CD1c-positive myeloid dendritic cell (primary cell): ENCODE measurements around the gene MCTS1.
A peak's percentile ranks its signal among the peaks of the same experiment; 100 is the strongest.
"Not testable (repeated sequence)": the region's sequence is repeated elsewhere in the genome, so short reads cannot be mapped to it uniquely, and the experiment has no call there.

Experiments used
- DNase-seq: peaks from one replicate; pipeline ENCODE4 v3.0.0-alpha.2; 2016; ENCODE audit errors: extremely low spot score

The MCTS1 gene

GRCh38 chrX:120629667-120630537, 26.0 kb downstream of the MCTS1 start, which contains the start of gene C1GALT1C1:
Gene C1GALT1C1 (minus strand): TSS chrX:120630054. CDS start chrX:120627166, 2,888 bp downstream.
- DNase-seq, result peak; percentile 94

GRCh38 chrX:120638619-120639018, 34.7 kb downstream of the MCTS1 start:
- DNase-seq, result no peak

- no peak for DNase-seq
Observed at GRCh38 chrX:120642871-120643270, 39.0 kb downstream of the MCTS1 start.

- DNase-seq, result no peak
Observed at GRCh38 chrX:120647127-120647526, 43.2 kb downstream of the MCTS1 start.

- not testable (repeated sequence) for DNase-seq
Observed at GRCh38 chrX:120652256-120652655, 48.4 kb downstream of the MCTS1 start.

- DNase-seq, result no peak
Observed at GRCh38 chrX:120653000-120653399, 49.1 kb downstream of the MCTS1 start.

GRCh38 chrX:120660637-120661036, 56.7 kb downstream of the MCTS1 start:
- DNase-seq, result no peak
